ENCODE results near the gene HMGXB4.

GRCh38 chr22:35323305-35323704 lies 66.0 kb downstream of the HMGXB4 start:
- TF ChIP-seq BHLHE40 (IDR thresholded peaks at IDR 0.05; ENCODE audit: low read length): no peak
- TF ChIP-seq, protein P1, sequence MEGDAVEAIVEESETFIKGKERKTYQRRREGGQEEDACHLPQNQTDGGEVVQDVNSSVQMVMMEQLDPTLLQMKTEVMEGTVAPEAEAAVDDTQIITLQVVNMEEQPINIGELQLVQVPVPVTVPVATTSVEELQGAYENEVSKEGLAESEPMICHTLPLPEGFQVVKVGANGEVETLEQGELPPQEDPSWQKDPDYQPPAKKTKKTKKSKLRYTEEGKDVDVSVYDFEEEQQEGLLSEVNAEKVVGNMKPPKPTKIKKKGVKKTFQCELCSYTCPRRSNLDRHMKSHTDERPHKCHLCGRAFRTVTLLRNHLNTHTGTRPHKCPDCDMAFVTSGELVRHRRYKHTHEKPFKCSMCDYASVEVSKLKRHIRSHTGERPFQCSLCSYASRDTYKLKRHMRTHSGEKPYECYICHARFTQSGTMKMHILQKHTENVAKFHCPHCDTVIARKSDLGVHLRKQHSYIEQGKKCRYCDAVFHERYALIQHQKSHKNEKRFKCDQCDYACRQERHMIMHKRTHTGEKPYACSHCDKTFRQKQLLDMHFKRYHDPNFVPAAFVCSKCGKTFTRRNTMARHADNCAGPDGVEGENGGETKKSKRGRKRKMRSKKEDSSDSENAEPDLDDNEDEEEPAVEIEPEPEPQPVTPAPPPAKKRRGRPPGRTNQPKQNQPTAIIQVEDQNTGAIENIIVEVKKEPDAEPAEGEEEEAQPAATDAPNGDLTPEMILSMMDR (CRISPR knock-in tag; IDR thresholded peaks at IDR 0.05): no peak
- no peak for TF ChIP-seq MAX (IDR thresholded peaks at IDR 0.05)

Measured in HepG2 (cell line).